Measurements from ENCODE around the gene RUNX1.

Gene RUNX1

DNA sequence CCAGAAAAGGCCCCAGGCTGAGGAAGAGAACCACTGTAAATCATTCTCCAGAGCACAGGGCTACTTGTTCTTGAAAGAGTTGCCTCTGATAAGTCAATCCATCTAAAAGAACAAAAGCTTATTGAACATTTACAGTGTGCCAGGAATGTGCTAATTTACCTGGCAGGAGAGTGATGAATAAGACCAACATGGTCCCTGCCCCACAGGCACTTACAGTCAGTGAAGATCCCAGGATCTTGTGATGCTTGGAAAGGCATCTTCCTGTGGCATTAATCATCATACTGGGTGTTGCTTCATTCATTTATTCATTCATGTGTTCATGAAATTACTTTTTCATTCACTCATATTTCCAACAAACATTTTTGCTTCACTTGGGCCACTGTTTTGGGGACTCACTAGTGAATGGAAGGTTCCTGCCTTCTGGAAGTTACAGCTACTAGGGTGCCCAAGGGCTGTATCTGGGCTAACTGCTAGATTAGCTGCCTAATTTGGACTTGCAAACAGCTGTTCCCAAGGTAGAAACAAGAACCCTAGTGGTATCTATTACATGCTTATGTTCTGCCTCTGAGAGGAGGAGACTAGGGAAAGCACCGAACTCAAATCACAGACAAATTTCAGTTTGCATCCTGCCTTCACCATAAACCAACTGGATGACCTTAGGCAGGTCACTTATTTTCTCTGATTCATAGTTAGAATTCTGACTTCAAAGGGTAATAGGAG, 246.8 kb downstream of the RUNX1 start:
- DNase-seq: no peak

DNA sequence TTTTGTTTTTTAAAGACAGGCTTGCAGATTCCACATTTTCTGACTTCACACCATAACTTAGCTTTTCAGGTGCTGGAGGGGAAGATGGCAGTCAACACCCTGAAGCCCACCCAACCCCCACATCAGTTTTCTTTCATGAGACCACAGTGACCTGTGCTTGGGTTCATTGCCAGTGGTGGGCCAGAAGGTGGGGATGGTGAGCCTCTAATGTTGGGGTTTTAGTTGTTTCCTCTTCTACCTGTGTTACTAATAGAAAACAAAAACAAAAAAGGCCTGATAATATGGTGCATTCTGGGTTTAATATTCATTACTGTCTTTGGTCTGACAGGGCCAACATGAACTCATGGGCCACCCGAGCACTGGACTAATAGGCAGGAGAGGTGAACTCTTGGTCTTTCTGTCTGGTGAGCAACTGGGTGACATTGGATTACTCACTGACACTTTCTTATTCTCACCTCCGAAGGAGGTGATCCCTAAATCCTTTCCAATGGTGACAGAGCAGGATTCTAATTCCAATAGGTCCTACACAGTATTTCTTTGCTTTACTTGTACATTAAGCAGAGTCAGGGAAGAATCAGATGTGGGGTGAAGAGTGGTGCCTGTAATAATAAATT, 247.5 kb downstream of the RUNX1 start:
- no peak for DNase-seq

DNA sequence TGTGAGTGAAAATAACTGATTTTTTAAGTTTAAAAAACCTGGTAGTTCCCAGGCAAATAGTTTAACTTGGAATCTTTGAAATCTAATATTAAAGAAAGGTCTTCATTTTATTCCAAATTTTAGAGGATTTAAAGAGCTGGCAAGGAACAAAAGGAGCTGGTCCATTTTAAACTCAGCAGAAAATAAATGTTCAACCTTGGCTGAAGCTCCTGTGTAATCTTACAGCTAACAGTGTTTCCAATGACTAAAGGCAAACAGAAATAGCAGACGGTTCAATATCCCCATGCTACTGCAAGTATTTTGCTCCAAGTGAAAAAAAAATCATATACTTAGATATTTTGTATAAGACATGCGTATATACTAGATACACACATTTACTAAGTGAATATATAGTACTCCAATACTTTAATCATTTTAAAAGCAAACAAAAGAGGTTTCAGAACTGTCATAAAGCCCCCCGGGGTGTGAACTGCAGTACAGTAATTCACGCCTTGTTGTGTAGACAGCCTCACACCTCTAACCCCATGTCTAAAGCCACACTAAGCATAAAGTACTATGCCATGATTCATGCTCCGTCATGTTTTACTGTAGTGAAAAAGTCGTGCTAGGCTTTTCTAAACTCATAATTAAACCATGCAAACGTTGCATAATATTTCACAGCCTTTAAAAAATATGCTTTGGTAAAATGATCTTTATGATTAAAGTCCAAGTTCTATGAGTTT, 248.1 kb downstream of the RUNX1 start:
- no peak for DNase-seq

DNA sequence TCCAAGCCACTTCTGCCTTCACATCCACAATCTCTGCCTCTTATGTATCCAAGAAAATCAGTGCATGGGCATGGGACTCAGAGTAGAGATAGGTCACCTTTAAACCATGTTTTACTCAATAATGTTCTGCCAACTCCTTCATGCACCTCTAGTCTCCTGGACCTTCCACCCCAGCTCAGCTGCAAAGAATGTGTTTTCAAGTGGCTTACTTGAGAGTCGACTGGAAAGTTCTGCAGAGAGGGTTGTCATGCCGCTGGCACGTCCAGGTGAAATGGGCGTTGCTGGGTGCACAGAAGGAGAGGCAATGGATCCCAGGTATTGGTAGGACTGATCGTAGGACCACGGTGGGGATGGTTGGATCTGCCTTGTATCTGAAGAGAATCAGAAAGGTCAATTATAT, 250.0 kb downstream of the RUNX1 start:
- no peak for DNase-seq

DNA sequence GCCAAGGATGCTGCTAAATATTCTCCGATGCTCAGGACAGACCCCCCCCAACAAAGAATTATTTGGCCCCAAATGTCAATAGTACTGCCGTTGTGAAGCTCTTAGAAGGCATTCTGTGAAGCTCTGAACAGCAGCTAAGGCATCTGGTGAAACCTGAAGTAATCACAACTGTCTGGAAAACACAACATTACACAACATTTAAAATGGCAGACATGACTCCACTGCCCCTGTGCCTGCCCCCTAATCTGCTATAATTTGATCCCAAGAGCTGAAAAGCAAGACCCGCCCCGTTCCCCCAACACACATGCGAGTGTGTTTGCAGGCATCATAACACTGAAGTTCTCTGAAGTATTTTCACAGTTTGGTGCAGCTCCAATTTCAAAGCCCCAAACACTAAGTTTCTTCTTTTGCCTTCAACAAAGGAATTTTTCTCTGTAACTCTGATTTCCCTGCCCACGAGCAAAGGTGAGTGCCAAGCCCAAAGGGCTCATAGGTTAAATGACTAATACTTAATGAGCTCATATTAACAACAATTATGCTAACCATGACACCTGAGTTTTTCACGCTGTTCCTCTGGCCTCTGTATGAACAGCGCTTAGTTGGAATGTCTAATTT, 251.1 kb downstream of the RUNX1 start:
- no peak for DNase-seq

DNA sequence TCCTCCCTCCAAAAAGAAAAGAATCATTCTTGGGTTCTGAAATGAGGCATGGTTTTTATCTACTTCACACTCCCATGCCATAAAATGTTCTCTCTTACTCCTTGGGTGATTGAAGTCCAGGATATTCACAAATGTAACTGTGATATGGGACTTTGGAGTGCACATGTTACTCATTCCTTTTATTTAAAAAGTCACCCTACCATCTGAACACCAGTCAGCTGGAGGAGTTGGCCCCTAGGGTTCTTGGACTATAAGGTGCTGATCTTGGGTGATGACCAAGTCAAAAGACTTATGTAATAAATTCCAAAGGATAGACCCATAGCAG, 251.9 kb downstream of the RUNX1 start:
- DNase-seq: no peak

DNA sequence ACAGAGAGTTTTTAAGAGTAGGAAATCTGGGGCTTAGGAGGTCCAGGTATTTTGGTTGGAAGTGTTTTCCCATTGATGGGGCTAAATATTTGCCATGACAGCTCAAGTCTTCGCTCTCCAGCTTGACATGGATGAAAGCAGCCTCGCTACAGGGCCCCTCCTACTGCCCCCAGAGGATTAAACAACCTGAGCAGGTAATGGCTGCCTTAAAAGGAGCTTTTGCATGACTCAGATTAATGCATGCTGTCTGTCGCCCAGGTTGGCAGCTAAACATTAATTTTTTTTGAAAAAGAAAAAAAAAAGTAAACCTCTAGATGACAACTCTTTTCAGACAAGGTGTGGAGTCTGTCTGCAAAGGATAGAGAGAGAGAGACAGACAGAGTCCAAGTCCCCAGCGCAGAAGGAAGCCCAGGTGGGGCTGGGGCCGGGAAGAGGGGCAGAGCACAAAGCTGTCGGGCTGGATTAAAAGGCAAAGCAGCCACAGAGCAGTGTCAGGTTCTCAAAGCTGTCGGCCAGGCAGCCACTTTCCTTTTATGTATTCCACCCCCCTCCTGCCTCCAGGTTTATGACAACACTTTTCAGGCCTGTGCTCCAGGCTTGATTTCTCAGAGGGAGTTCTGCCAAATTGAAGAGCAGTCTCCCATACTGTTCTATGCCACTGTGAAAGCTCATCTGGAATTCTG, 252.4 kb downstream of the RUNX1 start:
- no peak for DNase-seq

DNA sequence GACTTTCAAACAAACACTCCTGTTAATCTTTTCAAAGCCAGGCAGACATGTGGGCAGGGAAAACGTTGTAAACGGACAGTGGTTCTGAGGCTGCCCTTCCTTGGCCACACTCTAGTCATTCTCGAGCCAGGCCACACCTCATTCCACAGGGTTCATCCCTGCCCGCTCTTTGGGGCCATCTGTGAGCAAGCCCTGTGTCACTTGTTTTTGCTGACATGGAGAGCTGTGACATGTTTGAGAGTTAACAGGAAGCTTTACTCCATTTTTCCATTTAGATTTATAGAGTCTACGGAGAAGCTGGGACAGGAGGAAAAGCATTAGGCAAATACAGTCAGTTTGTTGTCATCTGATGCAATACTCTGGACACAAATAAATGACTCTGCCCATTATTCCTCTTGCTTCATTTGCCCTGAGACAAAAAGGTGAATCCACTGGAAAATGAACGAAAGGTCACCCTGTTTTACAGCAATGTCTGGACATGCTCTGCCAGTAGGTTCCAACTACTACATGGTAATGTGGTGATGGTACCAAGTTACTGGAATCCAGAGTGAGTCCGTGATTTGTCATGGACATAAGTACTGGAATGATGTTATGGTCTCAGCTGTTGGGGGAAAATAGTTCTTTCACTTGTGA, 253.4 kb downstream of the RUNX1 start:
- DNase-seq: no peak

DNA sequence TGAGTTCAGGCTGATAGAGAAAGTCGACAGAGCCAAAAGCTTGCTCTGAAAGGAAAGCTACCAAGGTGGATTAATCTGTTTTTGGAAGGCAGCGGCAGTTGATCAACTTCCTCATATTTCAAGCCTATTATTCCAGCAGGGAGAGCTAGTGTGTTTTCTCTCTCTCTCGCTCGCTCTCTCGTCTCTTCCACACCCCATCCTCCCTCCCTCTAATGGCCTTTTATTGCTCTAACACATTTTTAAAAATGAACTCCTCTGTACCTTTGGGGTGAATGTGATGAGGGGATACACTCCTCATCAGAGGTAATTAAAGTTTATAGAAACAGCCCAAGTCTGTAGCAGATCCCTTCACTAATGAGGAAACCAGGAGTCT, 253.9 kb downstream of the RUNX1 start:
- DNase-seq: no peak

DNA sequence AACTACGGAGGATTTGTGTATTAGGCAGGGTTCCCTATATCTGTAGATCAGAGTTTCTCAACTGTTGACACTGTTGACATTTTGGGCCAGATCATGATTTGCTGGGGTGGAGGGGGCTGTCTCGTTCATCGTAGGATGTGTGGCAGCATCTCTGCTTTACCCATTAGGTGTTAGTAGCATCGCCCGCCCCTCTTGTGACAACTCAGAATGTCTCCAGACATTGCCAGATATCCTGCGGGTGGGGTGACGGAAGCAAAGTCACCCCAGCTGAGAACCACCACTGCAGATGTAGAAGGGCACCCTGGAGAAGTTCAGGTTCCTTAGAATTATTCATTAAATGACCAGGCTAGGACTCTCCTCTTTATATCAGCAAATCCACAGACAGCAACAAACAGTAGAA, 254.4 kb downstream of the RUNX1 start:
- DNase-seq: no peak

DNA sequence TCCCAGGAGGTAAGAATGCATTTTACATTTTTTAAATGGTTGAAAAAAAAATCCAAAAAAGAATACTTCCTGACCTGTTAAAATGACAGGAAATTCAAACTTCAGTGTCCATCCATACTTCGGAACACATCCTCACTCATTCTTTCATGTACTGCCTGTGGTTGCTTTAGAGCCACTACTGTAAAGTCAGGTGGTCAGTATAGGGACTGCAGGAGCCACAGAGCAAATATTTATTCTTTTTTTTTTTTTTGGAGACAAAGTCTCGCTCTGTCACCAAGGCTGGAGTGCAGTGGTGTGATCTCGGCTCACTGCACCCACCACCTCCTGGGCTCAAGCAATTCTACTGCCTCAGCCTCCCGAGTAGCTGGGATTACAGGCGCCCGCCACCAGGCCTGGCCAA, 255.6 kb downstream of the RUNX1 start:
- no peak for DNase-seq

DNA sequence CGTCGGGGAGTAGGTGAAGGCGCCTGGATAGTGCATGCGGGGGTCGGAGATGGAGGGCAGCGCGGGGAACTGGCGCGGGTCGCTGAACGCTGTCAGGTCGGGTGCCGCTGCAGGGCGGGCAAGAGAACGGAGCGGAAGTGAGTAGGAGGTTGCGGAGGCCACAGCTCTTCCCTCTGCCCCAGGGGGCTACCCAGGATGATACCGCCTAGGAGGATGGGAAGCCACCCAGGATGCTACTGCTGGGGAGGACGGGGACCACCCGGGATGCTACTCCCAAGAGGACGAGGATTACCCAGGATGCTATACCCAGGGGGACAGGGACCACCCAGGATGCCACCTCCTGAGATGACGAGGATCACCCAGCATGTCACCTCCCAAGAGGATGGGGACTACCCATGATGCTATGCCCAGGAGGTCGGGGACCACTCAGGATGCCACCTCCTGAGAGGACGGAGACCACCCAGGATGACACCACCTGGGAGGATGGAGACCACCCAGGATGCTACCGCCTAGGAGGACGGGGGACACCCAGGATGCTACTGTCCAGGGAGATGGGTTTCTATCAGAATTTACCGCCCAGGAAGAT, 256.5 kb downstream of the RUNX1 start:
- DNase-seq: no peak

DNA sequence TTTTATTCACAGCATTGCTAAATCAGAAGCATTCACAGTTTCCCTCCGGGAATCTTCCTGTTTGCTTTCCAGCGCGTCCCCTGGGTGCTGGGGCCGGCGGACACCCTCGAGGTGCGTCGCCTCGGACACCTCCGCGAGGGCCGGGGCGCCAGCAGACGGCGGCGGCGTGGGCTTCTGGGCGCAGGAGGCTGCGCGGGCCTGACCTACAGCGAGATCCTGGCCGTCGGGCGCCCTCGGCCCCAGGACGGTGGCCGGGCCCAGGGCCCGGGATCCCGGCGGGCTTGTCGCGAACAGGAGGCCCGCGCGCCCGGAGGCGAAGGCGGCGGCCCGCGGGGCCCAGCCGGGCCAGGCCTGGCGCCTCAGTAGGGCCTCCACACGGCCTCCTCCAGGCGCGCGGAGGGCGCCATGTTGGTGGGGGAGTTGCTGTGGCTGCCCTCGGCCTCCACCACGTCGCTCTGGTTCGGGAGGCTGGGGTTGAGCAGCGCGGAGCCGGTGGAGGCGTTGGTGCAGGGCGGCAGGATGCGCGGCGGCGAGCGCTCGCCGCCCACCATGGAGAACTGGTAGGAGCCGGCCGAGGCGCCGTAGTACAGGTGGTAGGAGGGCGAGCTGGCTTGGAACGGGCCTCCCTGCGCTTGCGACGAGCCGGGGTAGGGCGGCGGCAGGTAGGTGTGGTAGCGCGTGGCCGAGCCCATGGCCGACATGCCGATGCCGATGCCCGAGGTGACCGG, 257.2 kb downstream of the RUNX1 start:
- DNase-seq: no peak

DNA sequence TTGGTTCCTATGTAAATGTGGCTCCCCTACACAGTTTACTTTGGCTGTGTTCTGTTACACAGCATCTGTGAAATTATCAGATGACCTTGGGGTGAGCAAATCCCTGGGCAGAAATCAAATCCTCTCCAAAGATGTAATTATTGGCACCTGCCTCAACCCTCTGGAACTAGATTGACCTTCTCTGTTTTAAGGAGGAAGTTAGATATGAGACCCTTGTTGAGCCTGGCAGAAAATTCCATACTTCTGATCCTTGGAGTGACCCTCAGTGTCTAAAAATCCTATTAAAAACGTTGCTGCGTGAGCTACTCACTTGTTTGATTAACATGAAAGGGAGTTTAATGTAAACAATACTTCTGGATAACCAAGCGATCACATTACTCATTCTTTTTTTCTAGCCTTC, 258.3 kb downstream of the RUNX1 start:
- no peak for DNase-seq

DNA sequence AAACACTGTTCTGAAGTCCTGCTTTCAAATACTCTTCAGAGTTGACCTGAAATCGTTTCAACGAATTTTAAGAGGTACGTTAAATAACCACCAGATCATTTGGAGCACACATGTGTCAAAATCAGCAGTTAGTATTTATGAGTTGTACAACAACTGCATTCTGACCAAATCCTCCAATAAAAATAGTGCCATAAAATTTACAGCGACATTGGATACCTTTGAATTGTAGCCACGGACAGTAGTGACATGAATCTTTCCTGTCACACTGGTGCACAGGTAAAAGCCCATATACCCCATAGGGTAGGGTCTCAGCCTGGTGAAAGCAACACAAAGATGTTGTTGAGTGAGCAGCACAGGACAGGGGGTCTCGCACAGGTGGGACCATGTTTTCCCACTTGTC, 258.8 kb downstream of the RUNX1 start:
- no peak for DNase-seq

DNA sequence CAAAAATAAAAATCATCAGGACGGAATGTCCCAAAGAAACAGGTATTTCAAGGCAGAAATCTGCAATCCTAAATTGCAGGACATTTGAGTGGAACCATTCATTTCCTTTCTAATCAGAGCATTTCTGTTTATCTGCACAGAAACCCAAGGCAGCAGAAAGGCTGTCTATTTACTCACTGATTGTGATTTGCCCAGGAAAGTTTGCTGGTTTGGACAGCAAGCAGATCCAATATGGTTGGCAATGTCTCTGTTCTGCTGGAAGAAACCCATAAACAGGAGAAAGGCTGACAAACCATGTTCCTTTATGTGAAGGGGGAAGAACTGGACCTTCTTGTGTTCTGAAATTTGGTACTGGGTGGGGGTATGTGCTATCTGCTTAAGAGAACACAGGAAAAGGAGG, 260.2 kb downstream of the RUNX1 start:
- no peak for DNase-seq

DNA sequence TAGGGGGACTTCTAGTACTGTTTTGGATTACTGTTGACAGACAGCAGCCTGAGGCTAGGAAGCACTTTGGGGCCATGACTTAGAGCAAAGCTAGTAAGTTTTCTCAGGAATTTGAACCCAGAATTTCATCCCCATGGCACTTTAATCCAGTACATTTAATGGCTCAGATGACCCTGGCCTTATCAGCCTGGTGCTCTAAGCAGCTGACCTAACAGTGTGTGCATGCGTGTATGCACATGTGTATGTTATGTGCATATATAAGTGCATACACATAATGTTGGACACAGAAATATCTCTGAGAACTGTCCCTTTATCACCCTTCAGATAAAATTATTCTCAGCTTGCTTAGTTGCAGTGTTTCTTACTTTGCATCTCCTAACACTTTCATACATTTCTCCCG, 265.3 kb downstream of the RUNX1 start:
- DNase-seq: no peak

DNA sequence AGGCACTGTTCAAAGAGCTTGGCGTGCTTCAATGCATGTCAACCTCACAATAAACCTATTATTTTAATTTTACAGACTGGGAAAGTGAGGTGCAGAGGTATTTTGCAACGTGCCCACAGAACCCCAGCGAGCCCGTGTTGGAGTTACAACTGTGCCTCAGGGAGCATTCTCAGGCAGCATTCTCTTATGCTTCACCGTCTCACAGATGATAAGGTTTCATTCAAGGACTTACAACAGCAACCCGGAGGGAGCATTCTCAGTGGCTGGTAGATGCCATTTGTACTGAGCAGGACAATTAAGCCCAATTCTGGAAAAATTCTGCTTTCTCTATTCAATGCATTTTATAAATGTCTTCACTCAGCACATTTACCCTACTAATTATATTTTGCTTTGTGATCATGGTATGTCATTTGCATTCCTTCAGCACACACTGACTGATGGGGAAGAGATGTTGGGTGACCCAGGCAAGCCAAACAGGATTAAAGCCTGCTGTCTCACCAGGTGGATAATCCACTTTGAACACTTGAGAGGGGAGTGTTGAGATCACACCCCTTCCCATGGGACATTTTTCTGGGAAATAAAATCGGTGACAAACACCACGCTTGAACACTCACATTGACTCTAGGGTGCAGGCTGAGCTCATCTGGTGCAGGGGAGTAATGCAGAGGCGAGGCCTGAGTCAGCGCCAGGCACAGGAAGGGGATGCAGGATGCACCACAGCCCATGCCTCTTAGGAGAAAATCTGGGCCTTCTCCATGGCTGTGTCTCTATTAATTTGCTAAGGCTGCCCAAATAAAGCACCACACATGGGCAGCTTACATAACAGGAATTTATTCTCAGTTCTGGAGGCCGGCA, 266.4 kb downstream of the RUNX1 start:
- no peak for DNase-seq

DNA sequence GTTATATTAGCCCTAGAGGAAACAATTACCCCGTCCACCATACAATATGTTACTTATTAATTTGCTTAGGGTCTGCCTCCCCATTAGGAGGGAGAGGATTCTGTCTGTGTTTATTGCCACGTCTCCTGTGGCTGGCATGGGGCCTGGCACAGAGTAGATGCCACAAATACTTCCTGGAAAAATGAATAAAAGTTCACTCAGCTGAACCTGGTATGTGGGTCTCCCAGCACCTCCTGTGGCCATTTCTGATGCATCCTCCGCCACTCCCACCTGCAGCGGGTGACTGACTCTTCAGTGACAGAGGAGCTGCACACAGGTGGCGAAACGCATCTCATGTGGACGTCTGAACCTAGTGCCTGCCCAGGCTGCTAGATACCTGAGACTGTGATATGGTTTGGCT, 267.6 kb downstream of the RUNX1 start:
- no peak for DNase-seq

DNA sequence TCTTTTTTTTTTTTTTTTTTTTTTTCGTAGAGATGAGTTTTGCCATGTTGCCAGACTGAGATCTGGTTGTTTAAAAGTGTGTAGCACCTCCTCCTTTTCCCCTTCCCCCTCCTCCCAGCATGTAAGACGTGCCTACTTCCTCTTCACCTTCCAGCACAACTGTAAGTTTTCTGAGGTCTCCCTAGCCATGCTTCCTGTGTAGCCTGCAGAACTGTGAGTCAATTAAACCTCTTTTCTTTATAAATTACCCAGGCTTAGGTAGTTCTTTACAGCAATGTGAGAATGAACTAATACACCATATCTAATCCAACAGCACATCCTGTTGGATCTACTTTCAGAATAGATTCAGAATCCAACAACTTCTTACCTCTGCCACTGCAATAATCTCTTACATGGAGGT, 269.2 kb downstream of the RUNX1 start:
- DNase-seq: no peak

DNA sequence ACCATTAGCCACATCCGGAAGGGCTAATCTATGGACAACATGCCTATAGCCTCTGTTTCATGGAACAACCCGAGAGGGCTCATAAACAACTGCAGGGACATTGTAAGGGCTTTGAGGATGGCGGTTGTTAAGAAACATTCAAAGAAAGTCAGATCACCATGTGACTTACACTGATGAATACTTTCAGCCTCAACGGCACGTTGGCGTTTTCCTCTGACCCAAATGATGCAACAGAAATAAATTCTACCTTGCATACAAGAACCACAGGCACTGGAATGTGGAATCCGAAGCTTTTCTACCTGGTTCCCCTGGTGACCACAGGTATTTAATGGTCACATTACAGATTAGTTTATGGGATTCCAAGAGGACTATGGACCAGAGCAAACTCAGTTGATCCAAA, 273.3 kb downstream of the RUNX1 start:
- no peak for DNase-seq
